Activated naive CD4-positive, alpha-beta T cell treated with anti-CD3 and anti-CD28 coated beads, Interleukin-2, amount 50 U/mL, for 72 hours (primary cell): ENCODE measurements around the gene PNMA8A. TPM values are rescaled to one million over a fixed set of nuclear protein-coding genes. Genes with fewer than 3 reads are reported as not detected.
"Not testable (repeated sequence)": the region's sequence is repeated elsewhere in the genome, so short reads cannot be mapped to it uniquely, and the experiment has no call there.

ENCODE experiments used
- ATAC-seq, 2 donors: fragments of 150-1000 bp; cut with Tn5 transposase; 2 replicates each; pipeline ENCODE4 v1.10.0; 2021; ENCODE audit warnings: mild to moderate bottlenecking in 2 of 2, moderate library complexity in 2 of 2
- DNase-seq, 2 donors: peaks; one replicate each; pipeline ENCODE4 v3.0.0; 2021 to 2022; ENCODE audit warnings: low spot score in 2 of 2
- H3K27ac Mint-ChIP-seq, 2 donors: one replicate each; pipeline ENCODE4 v1.8.0; 2022; ENCODE audit warnings: mild to moderate bottlenecking in 2 of 2, mixed read lengths in 2 of 2
- H3K36me3 Mint-ChIP-seq, 2 donors: one replicate each; pipeline ENCODE4 v1.8.0; 2022; ENCODE audit warnings: mixed read lengths in 2 of 2
- H3K9me3 Mint-ChIP-seq, 2 donors: one replicate each; pipeline ENCODE4 v1.8.0; 2022; ENCODE audit warnings: mixed read lengths in 2 of 2
- total RNA-seq, 2 donors: library from RNA; stranded (reverse); gene quantifications; one replicate each; pipeline ENCODE4 v1.2.3, GENCODE V29; 2022

The PNMA8A gene
- not detected for total RNA-seq

GRCh38 chr19:46471116-46471733 is at the start of gene PNMA8A:
PNMA8A (minus strand) TSS chr19:46471563; CDS start chr19:46471035, 528 bp downstream.
- Mint-ChIP-seq H3K36me3 (no peaks in the 10 kb centered on the region), H3K27ac (no peak within 1 kb of the TSS), H3K9me3 (no peaks in the 10 kb centered on the region)
- DNase-seq: no peak
- no peak for ATAC-seq

GRCh38 chr19:46520616-46521015 is 49.3 kb upstream of the PNMA8A start:
- Mint-ChIP-seq H3K27ac (peak overlapping the region in 1 of 2 donors; percentile 94), H3K9me3 (peaks cover 0 to 21% of the 10 kb centered on the region in 2 donors), H3K36me3 (peaks cover 9 to 32% of the 10 kb centered on the region in 2 donors)
- no peak for ATAC-seq
- no peak for DNase-seq

GRCh38 chr19:46517471-46517870 is 46.1 kb upstream of the PNMA8A start:
- Mint-ChIP-seq H3K27ac (peak overlapping the region in 1 of 2 donors; percentile 74), H3K9me3 (peaks cover 0 to 4% of the 10 kb centered on the region in 2 donors), H3K36me3 (peaks cover 0 to 1% of the 10 kb centered on the region in 2 donors)
- DNase-seq (no peak), ATAC-seq (no peak)

- H3K27ac Mint-ChIP-seq: peak overlapping the region in 1 of 2 donors; percentile 74
- peaks cover 0 to 2% of the 10 kb centered on the region in 2 donors for H3K9me3 Mint-ChIP-seq
- DNase-seq (peak in 1 of 2 donors; percentile 53), ATAC-seq (peak; percentile 72 to 75)
- peaks cover 0 to 6% of the 10 kb centered on the region in 2 donors for H3K36me3 Mint-ChIP-seq
These were observed 44.6 kb upstream of the PNMA8A start for GRCh38 chr19:46515879-46516350.

- ATAC-seq: no peak
These were observed 43.9 kb upstream of the PNMA8A start for GRCh38 chr19:46515290-46515609.

GRCh38 chr19:46514589-46515289 is 43.4 kb upstream of the PNMA8A start:
- ATAC-seq: no peak
- DNase-seq: no peak
- H3K27ac Mint-ChIP-seq: no peak overlapping the region
- H3K36me3 Mint-ChIP-seq: peaks cover 0 to 8% of the 10 kb centered on the region in 2 donors
- peaks cover 0 to 4% of the 10 kb centered on the region in 2 donors for H3K9me3 Mint-ChIP-seq

More at GRCh38 chr19:46515290-46515609, 43.9 kb upstream of the PNMA8A start:
- Mint-ChIP-seq H3K9me3 (peaks cover 0 to 4% of the 10 kb centered on the region in 2 donors), H3K27ac (peak overlapping the region in 1 of 2 donors; percentile 74), H3K36me3 (peaks cover 0 to 8% of the 10 kb centered on the region in 2 donors)
- no peak for DNase-seq

GRCh38 chr19:46513461-46514236 is 42.3 kb upstream of the PNMA8A start:
- ATAC-seq: peak; percentile 82 to 85
- no peak overlapping the region for H3K27ac Mint-ChIP-seq
- peak; percentile 73 to 93 for DNase-seq
- H3K36me3 Mint-ChIP-seq: peaks cover 0 to 8% of the 10 kb centered on the region in 2 donors
- peaks cover 0 to 4% of the 10 kb centered on the region in 2 donors for H3K9me3 Mint-ChIP-seq

- no peak overlapping the region for H3K27ac Mint-ChIP-seq
- ATAC-seq (no peak), DNase-seq (no peak)
- H3K9me3 Mint-ChIP-seq: peaks cover 0 to 4% of the 10 kb centered on the region in 2 donors
- H3K36me3 Mint-ChIP-seq: peaks cover 0 to 8% of the 10 kb centered on the region in 2 donors
These were observed 39.9 kb upstream of the PNMA8A start for GRCh38 chr19:46511237-46511636.

GRCh38 chr19:46508206-46508605 is 36.8 kb upstream of the PNMA8A start:
- no peak overlapping the region for H3K27ac Mint-ChIP-seq
- no peak for ATAC-seq
- peaks cover 0 to 8% of the 10 kb centered on the region in 2 donors for H3K36me3 Mint-ChIP-seq
- no peak for DNase-seq
- H3K9me3 Mint-ChIP-seq: peaks cover 0 to 4% of the 10 kb centered on the region in 2 donors

GRCh38 chr19:46503848-46504453 is 32.6 kb upstream of the PNMA8A start:
- Mint-ChIP-seq H3K9me3 (no peaks in the 10 kb centered on the region), H3K36me3 (no peaks in the 10 kb centered on the region), H3K27ac (no peak overlapping the region)
- ATAC-seq (no peak), DNase-seq (no peak)

GRCh38 chr19:46502891-46503290 is 31.5 kb upstream of the PNMA8A start:
- no peaks in the 10 kb centered on the region for H3K36me3 Mint-ChIP-seq
- no peak for ATAC-seq
- DNase-seq: no peak
- H3K27ac Mint-ChIP-seq: no peak overlapping the region
- no peaks in the 10 kb centered on the region for H3K9me3 Mint-ChIP-seq

- no peak for DNase-seq
- peaks cover 0 to 1% of the 10 kb centered on the region in 2 donors for H3K36me3 Mint-ChIP-seq
- no peak overlapping the region for H3K27ac Mint-ChIP-seq
- no peak for ATAC-seq
- H3K9me3 Mint-ChIP-seq: no peaks in the 10 kb centered on the region
These were observed 28.3 kb upstream of the PNMA8A start for GRCh38 chr19:46499692-46500091.

- no peak for ATAC-seq
- Mint-ChIP-seq H3K9me3 (no peaks in the 10 kb centered on the region), H3K27ac (peak overlapping the region in 1 of 2 donors; percentile 5), H3K36me3 (peaks cover 0 to 7% of the 10 kb centered on the region in 2 donors)
- no peak for DNase-seq
These were observed 26.4 kb upstream of the PNMA8A start for GRCh38 chr19:46497773-46498172.

- DNase-seq, H3K9me3 Mint-ChIP-seq, H3K36me3 Mint-ChIP-seq, ATAC-seq, H3K27ac Mint-ChIP-seq: not testable (repeated sequence)
These were observed 25.5 kb upstream of the PNMA8A start for GRCh38 chr19:46496886-46497285.

GRCh38 chr19:46496304-46496703 is 24.9 kb upstream of the PNMA8A start:
- Mint-ChIP-seq H3K9me3 (no peaks in the 10 kb centered on the region), H3K36me3 (peaks cover 0 to 7% of the 10 kb centered on the region in 2 donors)
- ATAC-seq: no peak

GRCh38 chr19:46495786-46496099 is 24.4 kb upstream of the PNMA8A start, which contains the start of gene PNMA8B:
PNMA8B (minus strand) TSS chr19:46495867; CDS start chr19:46495465, 402 bp downstream.
- no peak for DNase-seq
- peak in 1 of 2 donors; percentile 42 for ATAC-seq

More at GRCh38 chr19:46496304-46496703, 24.9 kb upstream of the PNMA8A start:
- no peak overlapping the region for H3K27ac Mint-ChIP-seq
- DNase-seq: no peak

More at GRCh38 chr19:46495786-46496099, 24.4 kb upstream of the PNMA8A start, which contains the start of gene PNMA8B:
- H3K27ac Mint-ChIP-seq: no peak within 1 kb of the TSS
- H3K9me3 Mint-ChIP-seq: no peaks in the 10 kb centered on the region
- H3K36me3 Mint-ChIP-seq: peaks cover 0 to 7% of the 10 kb centered on the region in 2 donors
